HFFc6 (cell line): ENCODE measurements around the gene GPRC5D. TPM values are rescaled to one million over a fixed set of nuclear protein-coding genes. Genes with fewer than 3 reads are reported as not detected.

Source experiments
- DNase-seq: peaks from one replicate; pipeline ENCODE4 v3.0.0-alpha.2; 2018
- H3K27ac Mint-ChIP-seq: 2 replicates; pipeline ENCODE4 v1.8.0; 2020; ENCODE audit warnings: mild to moderate bottlenecking, mixed read lengths
- H3K27me3 Mint-ChIP-seq: 2 replicates; pipeline ENCODE4 v1.8.0; 2021; ENCODE audit warnings: mild to moderate bottlenecking, moderate library complexity, mixed read lengths; ENCODE audit not compliant: insufficient read depth
- H3K36me3 Mint-ChIP-seq: 2 replicates; pipeline ENCODE4 v1.8.0; 2021; ENCODE audit warnings: low read depth, mixed read lengths
- H3K4me1 Mint-ChIP-seq: 2 replicates; pipeline ENCODE4 v1.8.0; 2020; ENCODE audit warnings: low read depth, mixed read lengths
- H3K4me3 Mint-ChIP-seq: 2 replicates; pipeline ENCODE4 v1.8.0; 2020; ENCODE audit warnings: mild to moderate bottlenecking, moderate library complexity, mixed read lengths
- H3K9me3 Mint-ChIP-seq: 2 replicates; pipeline ENCODE4 v1.8.0; 2020; ENCODE audit warnings: mild to moderate bottlenecking, mixed read lengths
- total RNA-seq, 6 experiments: library from RNA; stranded (reverse); fragmentation: NEBNext Ultra II Directional; extraction: Animal tissue kit (Norgen Biotek cat#: 25700); gene quantifications; 2 replicates in 1 of 6; 3 replicates in 5 of 6; pipeline ENCODE4 v1.2.3, GENCODE V29; 2021
- TF ChIP-seq, protein P1 (sequence below): fragments of 200-600 bp; sonication (generic); IDR thresholded peaks from 2 replicates; pipeline ENCODE4 v1.5.0; 2021; ENCODE audit warnings: antibody characterized with exemption, mild to moderate bottlenecking

GPRC5D gene
- total RNA-seq, 6 experiments from 2014 or later = not detected

- Mint-ChIP-seq H3K27ac (no peak overlapping the region), H3K4me1 (peaks cover 69% of the 10 kb centered on the region), H3K4me3 (no peak overlapping the region), H3K36me3 (peaks cover 44% of the 10 kb centered on the region), H3K9me3 (no peaks in the 10 kb centered on the region), H3K27me3 (peaks cover 9% of the 10 kb centered on the region)
- no peak for DNase-seq
- TF ChIP-seq, protein P1, sequence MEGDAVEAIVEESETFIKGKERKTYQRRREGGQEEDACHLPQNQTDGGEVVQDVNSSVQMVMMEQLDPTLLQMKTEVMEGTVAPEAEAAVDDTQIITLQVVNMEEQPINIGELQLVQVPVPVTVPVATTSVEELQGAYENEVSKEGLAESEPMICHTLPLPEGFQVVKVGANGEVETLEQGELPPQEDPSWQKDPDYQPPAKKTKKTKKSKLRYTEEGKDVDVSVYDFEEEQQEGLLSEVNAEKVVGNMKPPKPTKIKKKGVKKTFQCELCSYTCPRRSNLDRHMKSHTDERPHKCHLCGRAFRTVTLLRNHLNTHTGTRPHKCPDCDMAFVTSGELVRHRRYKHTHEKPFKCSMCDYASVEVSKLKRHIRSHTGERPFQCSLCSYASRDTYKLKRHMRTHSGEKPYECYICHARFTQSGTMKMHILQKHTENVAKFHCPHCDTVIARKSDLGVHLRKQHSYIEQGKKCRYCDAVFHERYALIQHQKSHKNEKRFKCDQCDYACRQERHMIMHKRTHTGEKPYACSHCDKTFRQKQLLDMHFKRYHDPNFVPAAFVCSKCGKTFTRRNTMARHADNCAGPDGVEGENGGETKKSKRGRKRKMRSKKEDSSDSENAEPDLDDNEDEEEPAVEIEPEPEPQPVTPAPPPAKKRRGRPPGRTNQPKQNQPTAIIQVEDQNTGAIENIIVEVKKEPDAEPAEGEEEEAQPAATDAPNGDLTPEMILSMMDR = no peak
These were observed 29.0 kb downstream of the GPRC5D start for GRCh38 chr12:12922978-12923377.

GRCh38 chr12:12922191-12922616 is 29.8 kb downstream of the GPRC5D start:
- no peak overlapping the region; the same call in 1 of the 2 replicates for H3K4me3 Mint-ChIP-seq
- peaks cover 75% of the 10 kb centered on the region for H3K4me1 Mint-ChIP-seq
- H3K9me3 Mint-ChIP-seq = no peaks in the 10 kb centered on the region

DNA sequence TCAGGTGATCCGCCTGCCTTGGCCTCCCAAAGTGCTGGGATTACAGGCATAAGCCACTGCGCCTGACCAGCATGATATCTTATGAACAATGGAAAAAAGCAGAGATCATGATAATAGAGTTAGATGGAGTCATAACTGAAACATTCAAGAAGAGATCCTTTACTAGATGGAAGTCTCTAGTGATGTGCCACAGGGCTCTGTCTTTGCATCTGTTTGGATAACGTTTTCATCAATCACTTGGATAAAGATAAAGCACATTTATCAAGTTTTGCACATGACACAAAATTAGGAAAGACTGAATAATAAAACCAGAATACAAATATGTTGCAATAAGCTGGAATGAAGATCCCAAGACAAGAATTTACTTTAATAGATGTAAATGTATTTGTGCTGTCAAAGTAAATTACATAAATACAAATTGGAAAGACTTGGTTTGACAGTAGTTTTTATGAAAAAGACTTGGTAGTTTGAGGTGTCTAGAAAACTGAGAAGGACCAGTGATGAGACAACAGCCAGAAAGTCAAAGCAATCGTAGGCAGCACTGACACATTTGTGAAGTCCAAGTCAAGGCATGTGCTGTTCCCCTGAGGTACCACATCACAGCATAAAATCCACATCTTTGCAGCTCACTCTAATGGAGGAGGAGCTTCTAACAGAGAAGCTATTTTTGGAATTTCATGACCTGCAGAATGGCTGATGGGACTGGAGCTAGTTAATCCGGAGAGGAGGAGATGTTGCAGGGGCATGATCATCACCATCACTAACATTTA is 32.1 kb downstream of the GPRC5D start:
- Mint-ChIP-seq H3K4me1 (peaks cover 69% of the 10 kb centered on the region), H3K27ac (peak overlapping the region; percentile 53; the same call in 1 of the 2 replicates), H3K27me3 (peaks cover 14% of the 10 kb centered on the region), H3K4me3 (peak overlapping the region; percentile 21; the same call in 1 of the 2 replicates), H3K9me3 (no peaks in the 10 kb centered on the region; the same call in 1 of the 2 replicates), H3K36me3 (peaks cover 41% of the 10 kb centered on the region)
- TF ChIP-seq, protein P1 = no peak
- DNase-seq = no peak

More at GRCh38 chr12:12922191-12922616, 29.8 kb downstream of the GPRC5D start:
- peaks cover 43% of the 10 kb centered on the region for H3K36me3 Mint-ChIP-seq
- TF ChIP-seq, protein P1 = no peak
- peak; percentile 33 for DNase-seq
- H3K27ac Mint-ChIP-seq = peak overlapping the region; percentile 64
- peaks cover 11% of the 10 kb centered on the region for H3K27me3 Mint-ChIP-seq

DNA sequence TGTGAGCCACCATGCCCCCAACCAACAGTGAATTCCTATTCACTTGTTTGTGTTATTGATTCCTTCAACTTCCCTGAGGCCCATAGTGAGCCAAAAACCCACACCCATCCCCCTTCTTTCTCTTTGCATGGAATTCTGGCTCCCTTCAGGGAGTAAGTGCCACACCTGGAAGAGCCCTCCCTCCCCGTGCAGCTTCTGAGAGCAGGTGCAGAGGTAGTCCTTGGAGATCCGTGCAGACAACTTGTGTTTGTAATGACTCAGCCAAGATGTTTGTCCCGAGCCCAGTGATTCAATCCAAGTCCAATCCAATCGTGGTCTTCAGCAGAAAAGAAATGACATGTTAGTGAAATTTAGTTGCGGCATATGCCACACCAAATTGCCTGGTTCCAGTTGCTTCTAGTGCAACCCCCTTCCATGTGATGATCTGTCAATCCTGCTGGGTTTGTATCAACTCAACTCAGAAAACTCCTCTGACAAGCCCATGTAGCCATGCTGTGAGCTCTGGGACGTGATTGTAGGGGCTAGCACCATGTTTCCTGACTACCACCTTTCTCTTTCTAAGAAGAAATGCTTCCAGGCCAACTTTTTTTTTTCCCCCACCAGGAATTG is 33.1 kb downstream of the GPRC5D start:
- Mint-ChIP-seq H3K9me3 (no peaks in the 10 kb centered on the region; the same call in 1 of the 2 replicates), H3K4me1 (peaks cover 61% of the 10 kb centered on the region), H3K4me3 (peak overlapping the region; percentile 20; the same call in 1 of the 2 replicates), H3K36me3 (peaks cover 39% of the 10 kb centered on the region), H3K27ac (peak overlapping the region; percentile 19; the same call in 1 of the 2 replicates), H3K27me3 (peaks cover 17% of the 10 kb centered on the region)
- TF ChIP-seq, protein P1 = no peak
- no peak for DNase-seq

DNA sequence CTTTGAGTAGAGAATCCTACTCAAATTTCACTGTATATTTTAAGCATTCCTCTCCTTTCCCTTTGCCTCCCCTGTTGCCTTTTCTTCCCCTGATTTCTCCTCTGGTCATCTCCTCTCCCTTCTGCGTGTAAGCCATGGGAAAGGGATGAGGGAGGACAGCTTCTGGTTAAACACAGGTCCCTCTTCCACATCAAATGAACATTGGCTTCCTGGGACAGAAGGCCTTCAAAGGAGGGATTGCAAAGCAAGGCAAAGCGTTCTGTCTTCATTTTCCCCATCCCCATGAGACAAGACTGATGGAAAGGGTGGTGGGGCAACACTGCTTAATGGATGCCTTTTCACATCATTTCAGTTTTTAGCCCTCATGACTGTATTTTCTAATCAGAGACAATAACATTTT is 34.5 kb downstream of the GPRC5D start:
- H3K4me3 Mint-ChIP-seq = no peak overlapping the region
- H3K27me3 Mint-ChIP-seq = peaks cover 19% of the 10 kb centered on the region
- peaks cover 51% of the 10 kb centered on the region for H3K36me3 Mint-ChIP-seq
- no peaks in the 10 kb centered on the region; the same call in 1 of the 2 replicates for H3K9me3 Mint-ChIP-seq
- H3K4me1 Mint-ChIP-seq = peaks cover 68% of the 10 kb centered on the region
- TF ChIP-seq, protein P1 = no peak
- DNase-seq = no peak
- peak overlapping the region; percentile 66; the same call in 1 of the 2 replicates for H3K27ac Mint-ChIP-seq
